HepG2 (cell line): ENCODE data around the gene MND1. TPM values are rescaled to one million over a fixed set of nuclear protein-coding genes. Genes with fewer than 3 reads are reported as not detected.
A peak's percentile ranks its signal among the peaks of the same experiment; 100 is the strongest.
"Not testable (repeated sequence)": the region's sequence is repeated elsewhere in the genome, so short reads cannot be mapped to it uniquely, and the experiment has no call there.

Source experiments
- ATAC-seq: fragments of 200-7000 bp; cut with Tn5 transposase; 3 replicates; pipeline ENCODE4 v1.9.1; 2020; ENCODE audit warnings: mild to moderate bottlenecking, moderate library complexity
- BruUV-seq: library from RNA; stranded (reverse); fragments of 400-500 nt; replicated peaks from 2 replicates; lab custom pipeline; 2021; lab: Mats Ljungman, UMichigan
- CTCF ChIA-PET: fragments of 300-600 bp; formaldehyde crosslinking; extraction: SDS; loops from one replicate; lab custom pipeline; 2021; ENCODE audit warnings: low total read pairs, inconsistent platforms, low intra/inter-chr PET ratio; lab: Yijun Ruan, JAX
- POLR2A ChIA-PET: fragments of 350-600 bp; sonication (Branson Sonifier 250); formaldehyde crosslinking; loops from one replicate; lab custom pipeline; 2020; ENCODE audit warnings: antibody characterized with exemption, inconsistent platforms; lab: Yijun Ruan, JAX
- DNase-seq: peaks from one replicate; pipeline ENCODE4 v3.0.0-alpha.2; 2015; ENCODE audit warnings: low spot score
- FAIRE-seq: peaks from 3 replicates; lab custom pipeline; 2011; peaks lifted over from hg19 to GRCh38; lab: Jason Lieb, UNC
- H2AFZ ChIP-seq: one replicate; pipeline ENCODE4 v1.6.1; 2011; ENCODE audit warnings: low read length, inconsistent platforms
- H3K27ac ChIP-seq: fragments of 300-600 bp; 3 replicates; pipeline ENCODE4 v1.8.0; 2011; ENCODE audit warnings: mixed run types, mild to moderate bottlenecking, mixed read lengths, low read length, inconsistent platforms; ENCODE audit not compliant: insufficient read depth; ENCODE audit errors: extremely low read length
- H3K27me3 ChIP-seq, 2 experiments: fragments of 200-600 bp in 1 of 2; 2 replicates in 1 of 2; 3 replicates in 1 of 2; pipeline versions ENCODE4 v1.6.0 to v1.8.0; 2011; ENCODE audit warnings: low read length in 2 of 2, mild to moderate bottlenecking in 2 of 2, moderate library complexity in 2 of 2, inconsistent platforms in 1 of 2; ENCODE audit not compliant: insufficient read depth in 2 of 2, control insufficient read depth in 1 of 2
- H3K36me3 ChIP-seq, 2 experiments: fragments of 200-600 bp in 1 of 2; replicated peaks in 1 of 2; 2 replicates in 1 of 2; 3 replicates in 1 of 2; pipeline versions ENCODE4 v1.5.1 to v1.8.0; 2011; ENCODE audit warnings: low read length in 2 of 2, inconsistent platforms in 1 of 2; ENCODE audit not compliant: insufficient read depth in 2 of 2, control insufficient read depth in 1 of 2
- H3K4me1 ChIP-seq: 2 replicates; pipeline ENCODE4 v1.5.1; 2012; ENCODE audit warnings: low read length, inconsistent platforms; ENCODE audit not compliant: insufficient read depth
- H3K4me2 ChIP-seq: 2 replicates; pipeline ENCODE4 v1.6.0; 2011; ENCODE audit warnings: low read depth, low read length, inconsistent platforms
- H3K4me3 ChIP-seq, 3 experiments: fragments of 200-600 bp in 1 of 3; sonication (generic), shearing (Covaris generic) in 1 of 3; replicated peaks in 1 of 3; 2 replicates each; pipeline ENCODE4 v1.5.1; 2011 to 2016; ENCODE audit warnings: low read length in 3 of 3, inconsistent platforms in 2 of 3, low read depth in 2 of 3, mild to moderate bottlenecking in 2 of 3, control low read depth in 1 of 3, mixed read lengths in 1 of 3; ENCODE audit not compliant: insufficient read depth in 1 of 3
- H3K79me2 ChIP-seq: one replicate; pipeline ENCODE4 v1.6.1; 2011; ENCODE audit warnings: low read length, inconsistent platforms; ENCODE audit not compliant: insufficient read depth
- H3K9ac ChIP-seq: 2 replicates; pipeline ENCODE4 v1.6.0; 2011; ENCODE audit warnings: mild to moderate bottlenecking, low read depth, low read length, inconsistent platforms; ENCODE audit not compliant: insufficient read depth
- H3K9me3 ChIP-seq: 2 replicates; pipeline ENCODE4 v1.5.1; 2012; ENCODE audit warnings: mild to moderate bottlenecking, low read length
- H4K20me1 ChIP-seq: 2 replicates; pipeline ENCODE4 v1.6.0; 2011; ENCODE audit warnings: inconsistent platforms, mild to moderate bottlenecking, low read length, moderate library complexity; ENCODE audit not compliant: insufficient read depth
- BCL3 ChIP-seq: sonication (generic); formaldehyde crosslinking; IDR thresholded peaks from 2 replicates; pipeline ENCODE4 v1.5.1; 2020; ENCODE audit warnings: mild to moderate bottlenecking, missing genetic modification reagents, moderate library complexity
- JUNB ChIP-seq: sonication (generic); formaldehyde crosslinking; IDR thresholded peaks from 2 replicates; pipeline ENCODE4 v1.8.0; 2022; ENCODE audit warnings: missing genetic modification reagents, mild to moderate bottlenecking, borderline replicate concordance
- NRL ChIP-seq: sonication (generic); formaldehyde crosslinking; IDR thresholded peaks from 2 replicates; pipeline ENCODE4 v1.5.0; 2020; ENCODE audit warnings: missing genetic modification reagents, mild to moderate bottlenecking, moderate library complexity, borderline replicate concordance
- POLR2A ChIP-seq, 2 experiments: IDR thresholded peaks; 2 replicates each; pipeline ENCODE4 v1.6.1; 2011; ENCODE audit warnings: low read depth in 2 of 2, low read length in 2 of 2, mild to moderate bottlenecking in 1 of 2, moderate library complexity in 1 of 2; ENCODE audit not compliant: insufficient read depth in 1 of 2
- SMAD3 ChIP-seq: sonication (generic); formaldehyde crosslinking; IDR thresholded peaks from 2 replicates; pipeline ENCODE4 v1.4.0; 2020; ENCODE audit warnings: missing genetic modification reagents
- ZBTB33 ChIP-seq: sonication (generic); formaldehyde crosslinking; IDR thresholded peaks from 2 replicates; pipeline ENCODE4 v1.4.0; 2020; ENCODE audit warnings: missing genetic modification reagents
- ZFX ChIP-seq: sonication (generic); formaldehyde crosslinking; IDR thresholded peaks from 2 replicates; pipeline ENCODE4 v1.4.0; 2020; ENCODE audit warnings: mild to moderate bottlenecking, low read depth, missing genetic modification reagents, moderate library complexity
- ZNF598 ChIP-seq: sonication (generic); formaldehyde crosslinking; IDR thresholded peaks from 2 replicates; pipeline ENCODE4 v1.5.1; 2020; ENCODE audit warnings: mild to moderate bottlenecking, missing genetic modification reagents, borderline replicate concordance
- ZNF768 ChIP-seq: sonication (generic); formaldehyde crosslinking; IDR thresholded peaks from 2 replicates; pipeline ENCODE4 v1.4.0; 2020; ENCODE audit warnings: missing genetic modification reagents
- WGBS: methylation state at CpG from one replicate; pipeline ENCODE4 v1.1.6; 2017; ENCODE audit warnings: low lambda C conversion rate; 5-methylcytosine and 5-hydroxymethylcytosine counted together
- in situ Hi-C: cut with HindIII; loops from 2 replicates; pipeline ENCODE4 v1.10.0; 2017; ENCODE audit warnings: low pct_unique_long_range_greater_than_20kb; ENCODE audit not compliant: extremely low pct_ligation_motif_present
- intact Hi-C: fragments of 100-400 bp; cut with micrococcal nuclease; formaldehyde crosslinking; loops from one replicate; pipeline ENCODE4 v1.10.0; 2022; ENCODE audit not compliant: unreplicated experiment
- polyA plus RNA-seq, 8 experiments: library from polyadenylated mRNA; depleted of rRNA in 3 of 8; stranded (reverse) in 7 of 8; unstranded in 1 of 8; fragments of >200 nt; fragmentation: Illumina TruSeq in 4 of 8; extraction: Trizol in 4 of 8; gene quantifications; 2 replicates each; pipeline versions ENCODE4 v1.2.1 to v1.2.3, GENCODE V29; 2011 to 2016; ENCODE audit warnings: low read depth in 4 of 8, missing spikeins in 1 of 8, mixed read lengths in 1 of 8; ENCODE audit not compliant: insufficient read depth in 1 of 8
- total RNA-seq, 5 experiments: library from RNA; depleted of rRNA; stranded (reverse); fragments of >200 nt; fragmentation: Illumina TruSeq; extraction: Trizol; gene quantifications; 2 replicates each; pipeline ENCODE4 v1.2.3, GENCODE V29; 2016; ENCODE audit warnings: low read depth in 1 of 5

The MND1 gene
- total and polyA plus RNA-seq, 2 of the 13 experiments (the other 11 are each of a cell fraction or from before 2014, with no cell fraction given): 4.8 to 30.7 TPM

- H3K27ac ChIP-seq, H3K27me3 ChIP-seq, H3K79me2 ChIP-seq, intact Hi-C loops, DNase-seq, CTCF ChIA-PET, H3K36me3 ChIP-seq, H4K20me1 ChIP-seq, H3K4me2 ChIP-seq, H3K9me3 ChIP-seq, FAIRE-seq, in situ Hi-C loops, ATAC-seq, BruUV-seq, H3K4me3 ChIP-seq, H3K9ac ChIP-seq, H2AFZ ChIP-seq: not testable (repeated sequence)
- WGBS: 48% methylated on average over 13 of the region's 13 CpGs
- POLR2A ChIA-PET: interaction anchor here (2.9 kb wide), 1 partner anchor 15 kb away, joined by 13 read pairs; the partner anchor contains the start of gene TMEM131L
- H3K4me1 ChIP-seq: peaks cover 37% of the 10 kb centered on the region
These were observed 106.7 kb downstream of the MND1 start for GRCh38 chr4:153451145-153451544.

- DNase-seq (no peak), FAIRE-seq (no peak), ATAC-seq (peak; percentile 86)
- H3K79me2 ChIP-seq: no peaks in the 10 kb centered on the region
- no peaks in the 10 kb centered on the region for H3K9me3 ChIP-seq
- 43% methylated on average over 21 of the region's 27 CpGs for WGBS
- no peaks in the 10 kb centered on the region for H3K27me3 ChIP-seq
- H3K27ac ChIP-seq: no peak overlapping the region
- peak overlapping the region in 1 of 3 experiments; percentile 41; a peak in 2 of 6 replicates for H3K4me3 ChIP-seq
- in situ Hi-C loops (no loop called here), intact Hi-C loops (no loop called here)
- ChIA-PET POLR2A (interaction anchor here (2.9 kb wide), 1 partner anchor 14 kb away, joined by 13 read pairs; the partner anchor contains the start of gene TMEM131L), CTCF (no interaction called here)
- H3K4me2 ChIP-seq: peak overlapping the region; percentile 59
- H4K20me1 ChIP-seq: no peaks in the 10 kb centered on the region
- no TSS peak for BruUV-seq
- H2AFZ ChIP-seq: no peak overlapping the region
- no peaks in the 10 kb centered on the region for H3K36me3 ChIP-seq
- peaks cover 37% of the 10 kb centered on the region for H3K4me1 ChIP-seq
- H3K9ac ChIP-seq: no peak overlapping the region
- 0 out of 2 replicates have a peak, but pooled peaks have one; percentile 27 for TF ChIP-seq ZNF598 (CRISPR knock-in tag)
- peak in 1 of 2 experiments; percentile 24; a peak in 1 of 4 replicates for TF ChIP-seq POLR2A (IDR thresholded peaks at IDR 0.05; ENCODE audit: insufficient read depth in 1 of 2, low read depth in 2 of 2, low read length in 2 of 2)
- no peak for TF ChIP-seq JUNB (CRISPR knock-in tag)
- TF ChIP-seq BCL3 (CRISPR knock-in tag): peak; percentile 61; the same call in 1 of the 2 replicates
- TF ChIP-seq ZNF768 (CRISPR knock-in tag): 0 out of 2 replicates have a peak, but pooled peaks have one; percentile 18
- TF ChIP-seq NRL (CRISPR knock-in tag): 0 out of 2 replicates have a peak, but pooled peaks have one; percentile 15
- TF ChIP-seq ZFX (CRISPR knock-in tag): 0 out of 2 replicates have a peak, but pooled peaks have one; percentile 16
- TF ChIP-seq SMAD3: no peak
- peak; percentile 96 for TF ChIP-seq ZBTB33 (CRISPR knock-in tag)
These were observed 107.6 kb downstream of the MND1 start for GRCh38 chr4:153451911-153452657.
